ENCODE measurements around the gene MT4.

Gene MT4

DNA sequence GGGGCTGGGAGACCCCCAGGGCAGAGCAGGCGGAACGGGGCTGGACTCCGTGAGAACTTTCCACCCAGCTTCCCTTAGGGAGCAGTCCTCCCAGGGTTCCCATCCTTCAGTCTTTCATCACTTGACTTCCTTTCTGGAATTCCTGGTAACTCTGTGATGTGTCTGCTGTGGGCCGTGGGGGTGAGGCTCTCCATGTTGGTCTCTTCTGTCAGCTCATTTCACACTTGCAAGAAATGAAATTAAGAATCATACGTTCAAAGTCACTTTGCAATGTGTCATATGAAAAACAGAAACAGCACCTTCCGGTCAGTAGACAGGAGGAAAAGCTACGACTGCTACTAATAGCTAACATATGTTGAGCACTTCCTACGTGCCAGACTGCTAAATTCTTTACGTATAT lies 39.6 kb upstream of the MT4 start:
- no peak overlapping the region for H3K4me3 ChIP-seq (ENCODE audit: control insufficient read depth in 1 of 7, extremely low read depth in 1 of 7, insufficient read depth in 4 of 7, low read depth in 2 of 7, low read length in 6 of 7)
- POLR2A ChIA-PET, result no interaction called here
- 95% methylated on average over 4 of the region's 9 CpGs for WGBS (ENCODE audit: insufficient coverage)

GRCh38 chr16:56530872-56531271 lies 34.0 kb upstream of the MT4 start:
- Histone ChIP-seq H3K4me3 (ENCODE audit: control insufficient read depth in 1 of 7, extremely low read depth in 1 of 7, insufficient read depth in 4 of 7, low read depth in 2 of 7, low read length in 6 of 7) (no peak overlapping the region), H3K27ac (ENCODE audit: insufficient read depth in 1 of 2, low read depth in 1 of 2, low read length in 2 of 2, poor library complexity in 1 of 2, severe bottlenecking in 2 of 2) (no peak overlapping the region), H3K9me3 (ENCODE audit: control extremely low read depth in 1 of 5, control insufficient read depth in 4 of 5, insufficient read depth in 2 of 5, low read depth in 1 of 5, low read length in 4 of 5) (no peaks in the 10 kb centered on the region), H3K4me1 (ENCODE audit: control extremely low read depth in 1 of 4, control insufficient read depth in 4 of 4, insufficient read depth in 4 of 4, low read length in 3 of 4) (no peaks in the 10 kb centered on the region), H3K36me3 (ENCODE audit: control insufficient read depth in 4 of 4, insufficient read depth in 4 of 4, low read length in 3 of 4) (no peaks in the 10 kb centered on the region), H3K27me3 (replicated peaks in 2 of 5; ENCODE audit: control insufficient read depth in 4 of 5, insufficient read depth in 5 of 5, low read length in 4 of 5) (peaks cover 0 to 6% (median 3%) of the 10 kb centered on the region in 5 experiments)
- WGBS (ENCODE audit: insufficient coverage), result no CpG with 5 or more reads among the region's 1 CpG
- ChIA-PET CTCF (interaction anchor here (0.8 to 1.4 kb wide), 3 partner anchors 10 to 73 kb away, joined by 3 to 6 read pairs (median 3); no protein-coding TSS in a partner anchor), POLR2A (no interaction called here)
- DNase-seq, result no peak

More for the DNA sequence above, 39.6 kb upstream of the MT4 start:
- Histone ChIP-seq H3K4me1 (ENCODE audit: control extremely low read depth in 1 of 4, control insufficient read depth in 4 of 4, insufficient read depth in 4 of 4, low read length in 3 of 4) (peaks cover 3 to 6% (median 4%) of the 10 kb centered on the region in 4 experiments), H3K36me3 (ENCODE audit: control insufficient read depth in 4 of 4, insufficient read depth in 4 of 4, low read length in 3 of 4) (no peaks in the 10 kb centered on the region), H3K9me3 (ENCODE audit: control extremely low read depth in 1 of 5, control insufficient read depth in 4 of 5, insufficient read depth in 2 of 5, low read depth in 1 of 5, low read length in 4 of 5) (no peaks in the 10 kb centered on the region), H3K27me3 (replicated peaks in 2 of 5; ENCODE audit: control insufficient read depth in 4 of 5, insufficient read depth in 5 of 5, low read length in 4 of 5) (peaks cover 0 to 4% (median 0%) of the 10 kb centered on the region in 5 experiments), H3K27ac (ENCODE audit: insufficient read depth in 1 of 2, low read depth in 1 of 2, low read length in 2 of 2, poor library complexity in 1 of 2, severe bottlenecking in 2 of 2) (no peak overlapping the region)
- CTCF ChIA-PET, result no interaction called here
- no peak for DNase-seq

DNA sequence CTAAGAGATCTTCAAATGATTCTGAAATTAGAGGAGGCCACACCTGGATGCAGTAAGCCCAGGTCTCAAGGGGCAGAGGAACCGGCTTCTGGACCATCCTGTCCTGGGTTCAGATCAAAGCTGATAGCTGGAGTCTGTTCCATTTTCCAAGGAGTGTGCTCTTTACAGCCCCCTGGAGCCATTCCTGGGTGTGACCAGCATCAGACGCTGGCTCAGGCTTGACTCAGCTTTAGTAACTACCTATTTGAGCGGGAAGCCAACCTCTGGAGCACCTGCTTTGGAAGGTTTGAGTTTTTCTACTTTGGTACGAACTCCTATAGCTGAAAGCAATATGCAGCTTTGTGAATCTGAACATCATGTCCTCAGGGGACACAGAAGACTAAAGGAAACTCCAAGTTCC lies 32.2 kb upstream of the MT4 start:
- no peak for DNase-seq
- peaks cover 0 to 8% (median 2%) of the 10 kb centered on the region in 5 experiments for H3K27me3 ChIP-seq (replicated peaks in 2 of 5; ENCODE audit: control insufficient read depth in 4 of 5, insufficient read depth in 5 of 5, low read length in 4 of 5)
- no peak overlapping the region for H3K4me3 ChIP-seq (ENCODE audit: control insufficient read depth in 1 of 7, extremely low read depth in 1 of 7, insufficient read depth in 4 of 7, low read depth in 2 of 7, low read length in 6 of 7)
- no peak overlapping the region for H3K27ac ChIP-seq (ENCODE audit: insufficient read depth in 1 of 2, low read depth in 1 of 2, low read length in 2 of 2, poor library complexity in 1 of 2, severe bottlenecking in 2 of 2)
- 87% methylated on average over 4 of the region's 4 CpGs for WGBS (ENCODE audit: insufficient coverage)
- H3K9me3 ChIP-seq (ENCODE audit: control extremely low read depth in 1 of 5, control insufficient read depth in 4 of 5, insufficient read depth in 2 of 5, low read depth in 1 of 5, low read length in 4 of 5), result no peaks in the 10 kb centered on the region
- ChIA-PET POLR2A (no interaction called here), CTCF (no interaction called here)
- no peaks in the 10 kb centered on the region for H3K4me1 ChIP-seq (ENCODE audit: control extremely low read depth in 1 of 4, control insufficient read depth in 4 of 4, insufficient read depth in 4 of 4, low read length in 3 of 4)
- H3K36me3 ChIP-seq (ENCODE audit: control insufficient read depth in 4 of 4, insufficient read depth in 4 of 4, low read length in 3 of 4), result no peaks in the 10 kb centered on the region

GRCh38 chr16:56534847-56535383 lies 30.0 kb upstream of the MT4 start:
- CTCF ChIA-PET, result no interaction called here
- H3K27me3 ChIP-seq (replicated peaks in 2 of 5; ENCODE audit: control insufficient read depth in 4 of 5, insufficient read depth in 5 of 5, low read length in 4 of 5), result peaks cover 0 to 8% (median 5%) of the 10 kb centered on the region in 5 experiments
- no peaks in the 10 kb centered on the region for H3K36me3 ChIP-seq (ENCODE audit: control insufficient read depth in 4 of 4, insufficient read depth in 4 of 4, low read length in 3 of 4)
- H3K27ac ChIP-seq (ENCODE audit: insufficient read depth in 1 of 2, low read depth in 1 of 2, low read length in 2 of 2, poor library complexity in 1 of 2, severe bottlenecking in 2 of 2), result no peak overlapping the region
- H3K4me1 ChIP-seq (ENCODE audit: control extremely low read depth in 1 of 4, control insufficient read depth in 4 of 4, insufficient read depth in 4 of 4, low read length in 3 of 4), result no peaks in the 10 kb centered on the region
- no peak for DNase-seq
- no peaks in the 10 kb centered on the region for H3K9me3 ChIP-seq (ENCODE audit: control extremely low read depth in 1 of 5, control insufficient read depth in 4 of 5, insufficient read depth in 2 of 5, low read depth in 1 of 5, low read length in 4 of 5)
- WGBS (ENCODE audit: insufficient coverage), result 92% methylated on average over 6 of the region's 8 CpGs
- POLR2A ChIA-PET, result no interaction called here
- H3K4me3 ChIP-seq (ENCODE audit: control insufficient read depth in 1 of 7, extremely low read depth in 1 of 7, insufficient read depth in 4 of 7, low read depth in 2 of 7, low read length in 6 of 7), result no peak overlapping the region

DNA sequence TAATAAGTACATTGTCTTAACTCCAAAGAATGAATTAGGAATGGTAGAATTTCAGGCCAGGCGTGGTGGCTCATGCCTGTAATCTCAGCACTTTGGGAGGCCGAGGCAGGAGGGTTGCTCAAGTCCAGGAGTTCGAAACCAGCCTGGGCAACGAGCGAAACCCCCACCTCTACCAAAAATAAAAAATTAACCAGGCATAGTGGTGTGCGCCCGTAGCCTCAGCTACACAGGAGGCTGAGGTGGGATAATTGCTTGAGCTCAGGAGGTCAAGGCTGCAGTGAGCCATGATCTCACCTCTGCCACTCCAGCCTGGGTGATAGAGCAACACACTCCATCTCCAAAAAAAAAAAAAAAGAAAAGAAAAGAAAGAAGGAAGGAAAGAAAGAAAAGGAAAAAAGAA lies 26.5 kb upstream of the MT4 start:
- H3K27me3 ChIP-seq (replicated peaks in 2 of 5; ENCODE audit: control insufficient read depth in 4 of 5, insufficient read depth in 5 of 5, low read length in 4 of 5), result peaks cover 0 to 8% (median 5%) of the 10 kb centered on the region in 5 experiments

GRCh38 chr16:56539656-56540055 lies 25.2 kb upstream of the MT4 start:
- ChIA-PET CTCF (interaction anchor here (0.6 kb wide), 1 partner anchor 8 kb away, joined by 3 read pairs; no protein-coding TSS in a partner anchor), POLR2A (no interaction called here)
- Histone ChIP-seq H3K27ac (ENCODE audit: insufficient read depth in 1 of 2, low read depth in 1 of 2, low read length in 2 of 2, poor library complexity in 1 of 2, severe bottlenecking in 2 of 2) (no peak overlapping the region), H3K9me3 (ENCODE audit: control extremely low read depth in 1 of 5, control insufficient read depth in 4 of 5, insufficient read depth in 2 of 5, low read depth in 1 of 5, low read length in 4 of 5) (no peaks in the 10 kb centered on the region), H3K4me1 (ENCODE audit: control extremely low read depth in 1 of 4, control insufficient read depth in 4 of 4, insufficient read depth in 4 of 4, low read length in 3 of 4) (no peaks in the 10 kb centered on the region), H3K4me3 (ENCODE audit: control insufficient read depth in 1 of 7, extremely low read depth in 1 of 7, insufficient read depth in 4 of 7, low read depth in 2 of 7, low read length in 6 of 7) (no peak overlapping the region), H3K27me3 (replicated peaks in 2 of 5; ENCODE audit: control insufficient read depth in 4 of 5, insufficient read depth in 5 of 5, low read length in 4 of 5) (peaks cover 0 to 8% (median 4%) of the 10 kb centered on the region in 5 experiments), H3K36me3 (ENCODE audit: control insufficient read depth in 4 of 4, insufficient read depth in 4 of 4, low read length in 3 of 4) (no peaks in the 10 kb centered on the region)
- DNase-seq, result no peak
- WGBS (ENCODE audit: insufficient coverage), result 100% methylated on average over 1 of the region's 4 CpGs

More for the DNA sequence above, 26.5 kb upstream of the MT4 start:
- ChIA-PET POLR2A (no interaction called here), CTCF (interaction anchor here (0.9 kb wide), 1 partner anchor 38 kb away, joined by 3 read pairs; no protein-coding TSS in a partner anchor)
- Histone ChIP-seq H3K36me3 (ENCODE audit: control insufficient read depth in 4 of 4, insufficient read depth in 4 of 4, low read length in 3 of 4) (no peaks in the 10 kb centered on the region), H3K4me1 (ENCODE audit: control extremely low read depth in 1 of 4, control insufficient read depth in 4 of 4, insufficient read depth in 4 of 4, low read length in 3 of 4) (no peaks in the 10 kb centered on the region), H3K27ac (ENCODE audit: insufficient read depth in 1 of 2, low read depth in 1 of 2, low read length in 2 of 2, poor library complexity in 1 of 2, severe bottlenecking in 2 of 2) (no peak overlapping the region), H3K9me3 (ENCODE audit: control extremely low read depth in 1 of 5, control insufficient read depth in 4 of 5, insufficient read depth in 2 of 5, low read depth in 1 of 5, low read length in 4 of 5) (no peaks in the 10 kb centered on the region), H3K4me3 (ENCODE audit: control insufficient read depth in 1 of 7, extremely low read depth in 1 of 7, insufficient read depth in 4 of 7, low read depth in 2 of 7, low read length in 6 of 7) (no peak overlapping the region)
- DNase-seq, result no peak
- 100% methylated on average over 1 of the region's 7 CpGs for WGBS (ENCODE audit: insufficient coverage)

GRCh38 chr16:56542039-56542438 lies 22.8 kb upstream of the MT4 start:
- 67% methylated on average over 1 of the region's 2 CpGs for WGBS (ENCODE audit: insufficient coverage)
- Histone ChIP-seq H3K27me3 (replicated peaks in 2 of 5; ENCODE audit: control insufficient read depth in 4 of 5, insufficient read depth in 5 of 5, low read length in 4 of 5) (peaks cover 0 to 3% (median 0%) of the 10 kb centered on the region in 5 experiments), H3K27ac (ENCODE audit: insufficient read depth in 1 of 2, low read depth in 1 of 2, low read length in 2 of 2, poor library complexity in 1 of 2, severe bottlenecking in 2 of 2) (no peak overlapping the region), H3K36me3 (ENCODE audit: control insufficient read depth in 4 of 4, insufficient read depth in 4 of 4, low read length in 3 of 4) (no peaks in the 10 kb centered on the region), H3K4me3 (ENCODE audit: control insufficient read depth in 1 of 7, extremely low read depth in 1 of 7, insufficient read depth in 4 of 7, low read depth in 2 of 7, low read length in 6 of 7) (no peak overlapping the region), H3K4me1 (ENCODE audit: control extremely low read depth in 1 of 4, control insufficient read depth in 4 of 4, insufficient read depth in 4 of 4, low read length in 3 of 4) (peaks cover 0 to under 1% (median 0%) of the 10 kb centered on the region in 4 experiments), H3K9me3 (ENCODE audit: control extremely low read depth in 1 of 5, control insufficient read depth in 4 of 5, insufficient read depth in 2 of 5, low read depth in 1 of 5, low read length in 4 of 5) (no peaks in the 10 kb centered on the region)
- ChIA-PET POLR2A (no interaction called here), CTCF (no interaction called here)
- DNase-seq, result no peak

Data from common myeloid progenitor, CD34-positive (primary cell).